C4-2B (cell line): Measurements from ENCODE around the gene HELZ.

Experiments
- CTCF ChIP-seq: fragments of 450-650 bp; conservative IDR thresholded peaks from 2 replicates; pipeline ENCODE4 v1.5.1; 2017; ENCODE audit warnings: mild to moderate bottlenecking
- ZFX ChIP-seq: fragments of 450-650 bp; IDR thresholded peaks from 2 replicates; pipeline ENCODE4 v1.6.1; 2017

GRCh38 chr17:67076290-67076689, 168.7 kb downstream of the HELZ start:
- TF ChIP-seq CTCF (no peak), ZFX (no peak)
